Measurements from ENCODE around the gene ACER3.

ACER3 gene

DNA sequence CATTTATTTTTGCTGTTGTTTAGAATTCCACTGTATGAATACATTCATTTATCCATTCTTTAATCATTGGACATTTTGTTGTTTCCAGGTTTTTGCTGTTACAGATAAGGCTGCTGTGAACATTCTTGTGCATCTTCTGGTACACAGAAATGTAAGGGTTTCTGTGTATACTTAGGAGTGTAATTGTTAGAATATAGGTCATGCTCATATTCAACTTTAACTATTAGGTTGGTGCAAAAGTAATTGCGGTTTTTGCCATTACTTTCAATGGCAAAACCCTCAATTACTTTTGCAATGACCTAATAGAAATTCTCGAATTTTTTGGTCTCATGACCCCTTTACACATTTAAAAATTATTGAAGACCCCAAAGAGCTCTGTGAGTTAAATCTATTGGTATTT is 17.3 kb downstream of the ACER3 start:
- Mint-ChIP-seq H3K36me3 (ENCODE audit: low read depth) (peaks cover 5% of the 10 kb centered on the region), H3K4me1 (peaks cover 6% of the 10 kb centered on the region), H3K4me3 (no peak overlapping the region), H3K27ac (no peak overlapping the region), H3K27me3 (ENCODE audit: low read depth) (peaks cover 3% of the 10 kb centered on the region), H3K9me3 (no peaks in the 10 kb centered on the region)
- TF ChIP-seq, protein P1, sequence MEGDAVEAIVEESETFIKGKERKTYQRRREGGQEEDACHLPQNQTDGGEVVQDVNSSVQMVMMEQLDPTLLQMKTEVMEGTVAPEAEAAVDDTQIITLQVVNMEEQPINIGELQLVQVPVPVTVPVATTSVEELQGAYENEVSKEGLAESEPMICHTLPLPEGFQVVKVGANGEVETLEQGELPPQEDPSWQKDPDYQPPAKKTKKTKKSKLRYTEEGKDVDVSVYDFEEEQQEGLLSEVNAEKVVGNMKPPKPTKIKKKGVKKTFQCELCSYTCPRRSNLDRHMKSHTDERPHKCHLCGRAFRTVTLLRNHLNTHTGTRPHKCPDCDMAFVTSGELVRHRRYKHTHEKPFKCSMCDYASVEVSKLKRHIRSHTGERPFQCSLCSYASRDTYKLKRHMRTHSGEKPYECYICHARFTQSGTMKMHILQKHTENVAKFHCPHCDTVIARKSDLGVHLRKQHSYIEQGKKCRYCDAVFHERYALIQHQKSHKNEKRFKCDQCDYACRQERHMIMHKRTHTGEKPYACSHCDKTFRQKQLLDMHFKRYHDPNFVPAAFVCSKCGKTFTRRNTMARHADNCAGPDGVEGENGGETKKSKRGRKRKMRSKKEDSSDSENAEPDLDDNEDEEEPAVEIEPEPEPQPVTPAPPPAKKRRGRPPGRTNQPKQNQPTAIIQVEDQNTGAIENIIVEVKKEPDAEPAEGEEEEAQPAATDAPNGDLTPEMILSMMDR (IDR thresholded peaks at IDR 0.05; ENCODE audit: unreplicated experiment in 3 of 3): no peak

DNA sequence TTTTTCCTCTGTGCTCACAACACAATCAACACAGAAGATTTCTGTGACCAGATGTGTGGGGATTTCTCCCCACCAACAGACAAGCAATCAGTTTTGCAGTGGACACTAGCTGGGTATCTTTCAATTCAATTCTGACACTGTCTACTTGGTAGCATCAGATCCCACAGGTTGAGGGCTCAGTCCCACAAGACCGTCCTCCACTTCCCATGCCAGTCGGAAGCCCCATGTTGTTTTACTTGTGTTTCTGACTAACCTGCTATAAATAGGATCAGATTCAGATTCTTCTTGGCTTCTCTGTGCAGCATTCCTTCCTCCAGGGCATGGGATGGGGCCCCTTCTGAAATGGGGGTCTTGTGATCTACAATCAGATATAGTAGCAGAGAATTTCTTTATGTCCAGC is 19.6 kb downstream of the ACER3 start:
- Mint-ChIP-seq H3K9me3 (no peaks in the 10 kb centered on the region), H3K4me1 (peaks cover 6% of the 10 kb centered on the region), H3K27ac (no peak overlapping the region), H3K36me3 (ENCODE audit: low read depth) (peaks cover 5% of the 10 kb centered on the region), H3K4me3 (no peak overlapping the region), H3K27me3 (ENCODE audit: low read depth) (peaks cover 3% of the 10 kb centered on the region)
- TF ChIP-seq, protein P1 (IDR thresholded peaks at IDR 0.05; ENCODE audit: unreplicated experiment in 3 of 3): no peak

DNA sequence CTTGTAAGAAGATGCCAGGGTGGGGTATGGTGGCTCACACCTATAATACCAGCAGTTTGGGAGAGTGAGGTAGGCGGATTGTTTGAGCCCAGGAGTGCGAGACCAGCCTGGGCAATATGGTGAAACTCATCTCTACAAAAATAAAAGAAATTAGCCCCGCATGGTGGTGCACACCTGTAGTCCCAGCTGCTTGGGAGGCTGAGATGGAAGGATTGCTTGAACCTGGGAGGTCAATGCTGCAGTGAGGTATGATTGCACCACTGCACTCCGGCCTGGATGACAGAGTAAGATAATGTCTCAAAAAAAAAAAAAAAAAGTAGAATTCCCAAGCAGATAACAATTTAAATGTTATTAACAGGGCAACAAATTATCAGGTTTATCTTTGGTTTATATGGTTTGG is 20.2 kb downstream of the ACER3 start:
- H3K36me3 Mint-ChIP-seq (ENCODE audit: low read depth): peaks cover 5% of the 10 kb centered on the region
- H3K4me3 Mint-ChIP-seq: no peak overlapping the region
- H3K27ac Mint-ChIP-seq: no peak overlapping the region
- peaks cover 6% of the 10 kb centered on the region for H3K4me1 Mint-ChIP-seq
- peaks cover 2% of the 10 kb centered on the region for H3K27me3 Mint-ChIP-seq (ENCODE audit: low read depth)
- no peaks in the 10 kb centered on the region for H3K9me3 Mint-ChIP-seq
- TF ChIP-seq, protein P1 (IDR thresholded peaks at IDR 0.05; ENCODE audit: unreplicated experiment in 3 of 3): no peak

DNA sequence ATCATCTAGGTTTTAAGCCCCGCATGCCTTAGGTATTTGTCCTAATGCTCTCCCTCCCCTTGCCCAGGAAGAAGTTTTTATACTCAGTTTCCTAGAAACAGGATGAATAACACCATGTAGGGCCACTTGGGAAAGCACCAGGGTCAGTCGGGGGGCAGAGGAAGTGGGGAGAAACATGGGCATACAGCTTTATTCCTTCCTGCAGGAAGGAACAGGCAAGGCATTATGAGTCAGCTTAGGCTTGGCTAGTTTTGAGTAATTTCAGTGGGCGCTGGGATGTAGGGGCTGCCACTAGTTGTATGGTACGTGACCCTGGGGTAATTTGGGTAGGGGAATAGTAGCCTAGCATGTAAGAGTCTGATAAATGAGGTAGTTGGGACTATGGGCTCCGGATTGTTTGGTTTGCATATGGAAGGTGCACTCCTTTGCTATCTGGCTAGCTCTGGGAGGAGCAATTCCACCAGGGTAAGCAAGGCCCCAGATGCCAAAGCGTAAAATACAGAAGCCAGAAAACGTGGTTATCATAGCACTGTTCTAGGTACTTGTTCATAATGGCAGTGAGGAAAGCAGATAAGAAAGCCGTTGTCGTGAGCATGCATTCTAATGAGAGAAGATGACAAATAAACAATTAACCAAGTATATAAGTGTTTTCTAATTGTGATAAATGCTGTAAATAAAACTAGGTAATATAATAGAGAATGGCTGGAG is 24.8 kb downstream of the ACER3 start:
- TF ChIP-seq, protein P1 (IDR thresholded peaks at IDR 0.05; ENCODE audit: unreplicated experiment in 3 of 3): no peak
- no peaks in the 10 kb centered on the region for H3K27me3 Mint-ChIP-seq (ENCODE audit: low read depth)
- peaks cover 5% of the 10 kb centered on the region for H3K36me3 Mint-ChIP-seq (ENCODE audit: low read depth)
- no peak overlapping the region for H3K4me3 Mint-ChIP-seq
- H3K4me1 Mint-ChIP-seq: peaks cover under 1% of the 10 kb centered on the region
- no peaks in the 10 kb centered on the region for H3K9me3 Mint-ChIP-seq
- no peak overlapping the region for H3K27ac Mint-ChIP-seq

DNA sequence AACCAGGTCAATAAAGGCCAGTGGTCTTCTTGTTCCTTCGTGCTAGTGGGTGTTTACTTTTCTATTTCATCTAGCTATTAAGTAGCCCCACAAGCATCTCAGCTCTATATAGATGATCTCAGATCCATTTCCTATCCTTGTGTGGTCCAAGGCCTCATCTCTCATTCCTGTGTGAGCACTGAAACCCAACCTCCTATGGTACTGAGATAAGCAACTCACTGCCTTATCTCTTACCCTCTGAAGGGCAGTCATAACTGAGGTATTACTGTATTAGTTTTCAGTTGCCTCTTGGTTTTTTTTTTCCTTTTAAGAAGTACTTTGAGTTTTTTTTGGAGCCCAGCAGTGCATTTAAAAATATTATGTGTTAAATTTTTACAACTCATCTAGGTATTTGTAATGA is 28.3 kb downstream of the ACER3 start:
- H3K9me3 Mint-ChIP-seq: no peaks in the 10 kb centered on the region
- H3K36me3 Mint-ChIP-seq (ENCODE audit: low read depth): no peaks in the 10 kb centered on the region
- no peak overlapping the region for H3K27ac Mint-ChIP-seq
- TF ChIP-seq, protein P1 (IDR thresholded peaks at IDR 0.05; ENCODE audit: unreplicated experiment in 3 of 3): no peak
- H3K4me1 Mint-ChIP-seq: no peaks in the 10 kb centered on the region
- H3K27me3 Mint-ChIP-seq (ENCODE audit: low read depth): no peaks in the 10 kb centered on the region
- no peak overlapping the region for H3K4me3 Mint-ChIP-seq

DNA sequence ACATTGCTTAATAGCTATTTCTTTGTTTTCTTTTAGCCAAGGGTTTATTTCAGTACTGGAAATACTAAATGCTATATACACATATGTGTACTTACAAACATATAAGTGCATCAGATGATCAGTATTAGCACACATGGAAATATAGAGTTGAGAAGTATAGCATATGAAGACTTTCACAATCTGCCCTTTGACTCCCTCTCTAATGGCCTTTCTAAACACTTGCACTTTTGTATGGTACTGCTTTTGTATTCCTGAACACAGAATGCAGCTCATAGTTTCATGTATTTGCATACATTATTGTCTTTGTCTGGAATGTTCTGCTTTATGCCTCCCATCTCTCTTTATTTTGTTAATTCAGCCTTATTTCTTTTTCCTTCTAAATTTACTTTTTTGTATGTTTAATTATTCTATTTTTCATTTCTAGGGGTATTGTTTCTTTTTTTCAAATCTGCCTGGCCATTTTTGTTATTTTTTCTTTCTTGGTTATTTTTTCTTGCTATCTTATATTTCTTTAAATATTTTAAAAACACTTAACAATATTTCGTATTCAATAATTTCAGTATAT is 28.8 kb downstream of the ACER3 start:
- H3K4me3 Mint-ChIP-seq: no peak overlapping the region
- H3K4me1 Mint-ChIP-seq: no peaks in the 10 kb centered on the region
- TF ChIP-seq, protein P1 (IDR thresholded peaks at IDR 0.05; ENCODE audit: unreplicated experiment in 3 of 3): no peak

More for the DNA sequence above, 28.8 kb downstream of the ACER3 start:
- Mint-ChIP-seq H3K9me3 (no peaks in the 10 kb centered on the region), H3K27ac (no peak overlapping the region), H3K27me3 (ENCODE audit: low read depth) (no peaks in the 10 kb centered on the region), H3K36me3 (ENCODE audit: low read depth) (no peaks in the 10 kb centered on the region)

Data from nephron (organoid).